Measurements from ENCODE around the gene PHF20.
"Not testable (repeated sequence)": the region's sequence is repeated elsewhere in the genome, so short reads cannot be mapped to it uniquely, and the experiment has no call there.

GRCh38 chr20:35744492-35744841 is 27.3 kb upstream of the PHF20 start:
- not testable (repeated sequence) for TF ChIP-seq CTCF (IDR thresholded peaks at IDR 0.05; ENCODE audit: insufficient read depth, low read depth, low read length); EZH2 (IDR thresholded peaks at IDR 0.05; ENCODE audit: insufficient read depth, low read length)

Data from astrocyte (in vitro differentiated cells and primary cell).